ENCODE data around the gene MAN2C1.

The MAN2C1 gene

GRCh38 chr15:75309711-75310110 lies 58.7 kb downstream of the MAN2C1 start:
- no peak for DNase-seq (ENCODE audit: low read depth in 2 of 2)

- no peak for DNase-seq (ENCODE audit: low read depth in 2 of 2)
Observed at GRCh38 chr15:75307778-75308390, 60.5 kb downstream of the MAN2C1 start.

- no peak for DNase-seq (ENCODE audit: low read depth in 2 of 2)
Observed at GRCh38 chr15:75306188-75306587, 62.2 kb downstream of the MAN2C1 start.
